ENCODE measurements around the gene HMG20A.

- TF ChIP-seq ZNF274 (IDR thresholded peaks at IDR 0.05; ENCODE audit: low read depth, low read length) (no peak), YY1 (IDR thresholded peaks at IDR 0.05; ENCODE audit: insufficient read depth, insufficient read length) (no peak)
These were observed 6.2 kb downstream of the HMG20A start for GRCh38 chr15:77426871-77427270.
